AG09319 (cell line): ENCODE measurements around the gene CYP3A4.
"Not testable (repeated sequence)": the region's sequence is repeated elsewhere in the genome, so short reads cannot be mapped to it uniquely, and the experiment has no call there.

Experiments
- DNase-seq: peaks from one replicate; pipeline ENCODE4 v3.0.0-alpha.2; 2010; ENCODE audit warnings: low read depth; ENCODE audit errors: extremely low read depth
- TF ChIP-seq, protein P1 (sequence below): IDR thresholded peaks from 2 replicates; pipeline ENCODE4 v1.5.1; 2011; ENCODE audit warnings: low read depth, mild to moderate bottlenecking, inconsistent platforms, low read length, moderate library complexity

The CYP3A4 gene

DNA sequence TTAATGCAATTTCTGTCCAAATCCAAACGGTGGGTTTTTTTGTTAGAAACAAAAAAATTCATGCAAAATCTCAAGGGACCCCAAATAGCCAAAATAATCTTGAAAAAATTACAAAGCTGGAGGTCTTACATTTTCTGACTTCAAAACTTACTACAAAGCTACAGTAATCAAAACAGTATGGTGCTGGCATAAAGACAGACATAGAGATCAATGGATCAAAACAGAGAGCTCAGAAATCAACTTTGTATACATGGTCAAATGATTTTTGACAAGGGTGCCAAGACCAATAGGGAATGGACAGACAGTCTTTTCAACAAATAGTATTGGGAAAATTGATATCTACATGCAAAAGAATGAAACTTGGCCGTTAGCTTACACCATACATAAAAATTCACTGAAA is 21.7 kb upstream of the CYP3A4 start:
- TF ChIP-seq, protein P1, sequence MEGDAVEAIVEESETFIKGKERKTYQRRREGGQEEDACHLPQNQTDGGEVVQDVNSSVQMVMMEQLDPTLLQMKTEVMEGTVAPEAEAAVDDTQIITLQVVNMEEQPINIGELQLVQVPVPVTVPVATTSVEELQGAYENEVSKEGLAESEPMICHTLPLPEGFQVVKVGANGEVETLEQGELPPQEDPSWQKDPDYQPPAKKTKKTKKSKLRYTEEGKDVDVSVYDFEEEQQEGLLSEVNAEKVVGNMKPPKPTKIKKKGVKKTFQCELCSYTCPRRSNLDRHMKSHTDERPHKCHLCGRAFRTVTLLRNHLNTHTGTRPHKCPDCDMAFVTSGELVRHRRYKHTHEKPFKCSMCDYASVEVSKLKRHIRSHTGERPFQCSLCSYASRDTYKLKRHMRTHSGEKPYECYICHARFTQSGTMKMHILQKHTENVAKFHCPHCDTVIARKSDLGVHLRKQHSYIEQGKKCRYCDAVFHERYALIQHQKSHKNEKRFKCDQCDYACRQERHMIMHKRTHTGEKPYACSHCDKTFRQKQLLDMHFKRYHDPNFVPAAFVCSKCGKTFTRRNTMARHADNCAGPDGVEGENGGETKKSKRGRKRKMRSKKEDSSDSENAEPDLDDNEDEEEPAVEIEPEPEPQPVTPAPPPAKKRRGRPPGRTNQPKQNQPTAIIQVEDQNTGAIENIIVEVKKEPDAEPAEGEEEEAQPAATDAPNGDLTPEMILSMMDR, result no peak
- DNase-seq, result no peak

DNA sequence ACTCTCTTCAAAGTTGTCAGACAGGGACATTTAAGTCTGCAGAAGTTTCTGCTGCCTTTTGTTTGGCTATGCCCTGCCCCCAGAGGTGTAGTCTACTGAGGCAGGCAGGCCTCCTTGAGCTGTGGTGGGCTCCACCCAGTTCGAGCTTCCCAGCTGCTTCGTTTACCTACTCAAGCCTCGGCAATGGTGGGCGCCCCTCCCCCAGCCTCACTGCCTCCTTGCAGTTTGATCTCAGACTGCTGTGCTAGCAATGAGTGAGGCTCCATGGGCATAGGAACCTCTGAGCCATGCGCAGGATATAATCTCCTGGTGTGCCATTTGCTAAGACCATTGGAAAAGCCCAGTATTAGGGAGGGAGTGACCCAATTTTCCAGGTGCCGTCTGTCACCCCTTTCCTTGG is 19.1 kb upstream of the CYP3A4 start:
- DNase-seq, result not testable (repeated sequence)

DNA sequence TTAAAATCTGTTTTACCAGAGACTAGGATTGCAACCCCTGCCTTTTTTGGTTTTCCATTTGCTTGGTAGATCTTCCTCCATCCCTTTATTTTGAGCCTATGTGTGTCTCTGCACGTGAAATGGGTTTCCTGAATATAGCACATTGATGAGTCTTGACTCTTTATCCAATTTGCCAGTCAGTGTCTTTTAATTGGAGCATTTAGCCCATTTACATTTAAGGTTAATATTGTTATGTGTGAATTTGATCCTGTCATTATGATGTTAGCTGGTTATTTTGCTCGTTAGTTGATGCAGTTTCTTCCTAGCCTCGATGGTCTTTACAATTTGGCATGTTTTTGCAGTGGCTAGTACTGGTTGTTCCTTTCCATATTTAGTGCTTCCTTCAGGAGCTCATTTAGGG is 17.4 kb upstream of the CYP3A4 start:
- DNase-seq, result not testable (repeated sequence)

DNA sequence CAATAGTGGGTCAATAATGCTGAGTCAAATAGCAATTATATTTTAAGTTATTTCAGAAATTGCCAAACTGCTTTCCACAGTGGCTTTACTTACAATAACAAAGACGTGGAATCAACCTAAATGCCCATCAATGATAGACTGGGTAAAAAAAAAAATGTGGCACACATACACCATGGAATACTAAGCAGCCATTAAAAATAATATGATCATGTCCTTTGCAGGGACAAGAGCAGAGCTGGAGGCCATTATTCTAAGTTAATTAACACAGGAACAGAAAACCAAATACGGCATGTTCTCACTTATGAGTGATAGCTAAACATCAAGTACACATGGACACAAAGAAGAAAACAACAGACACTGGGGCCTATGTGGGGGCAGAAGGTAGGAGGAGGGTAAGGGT is 15.0 kb upstream of the CYP3A4 start:
- TF ChIP-seq, protein P1, result no peak
- no peak for DNase-seq

DNA sequence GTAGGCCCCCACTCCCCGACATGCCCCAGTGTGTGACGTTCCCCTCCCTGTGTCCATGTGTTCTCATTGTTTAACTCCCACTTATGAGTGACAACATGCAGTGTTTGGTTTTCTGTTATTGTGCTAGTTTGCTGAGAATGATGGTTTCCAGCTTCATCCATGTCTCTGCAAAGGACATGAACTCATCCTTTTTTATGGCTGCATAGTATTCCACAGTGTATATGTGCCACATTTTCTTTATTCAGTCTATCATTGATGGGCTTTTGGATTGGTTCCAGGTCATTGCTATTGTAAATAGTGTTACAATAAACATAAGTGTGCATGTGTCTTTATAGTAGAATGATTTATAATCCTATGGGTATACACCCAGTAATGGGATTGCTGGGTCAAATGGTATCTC is 11.9 kb upstream of the CYP3A4 start:
- not testable (repeated sequence) for DNase-seq

DNA sequence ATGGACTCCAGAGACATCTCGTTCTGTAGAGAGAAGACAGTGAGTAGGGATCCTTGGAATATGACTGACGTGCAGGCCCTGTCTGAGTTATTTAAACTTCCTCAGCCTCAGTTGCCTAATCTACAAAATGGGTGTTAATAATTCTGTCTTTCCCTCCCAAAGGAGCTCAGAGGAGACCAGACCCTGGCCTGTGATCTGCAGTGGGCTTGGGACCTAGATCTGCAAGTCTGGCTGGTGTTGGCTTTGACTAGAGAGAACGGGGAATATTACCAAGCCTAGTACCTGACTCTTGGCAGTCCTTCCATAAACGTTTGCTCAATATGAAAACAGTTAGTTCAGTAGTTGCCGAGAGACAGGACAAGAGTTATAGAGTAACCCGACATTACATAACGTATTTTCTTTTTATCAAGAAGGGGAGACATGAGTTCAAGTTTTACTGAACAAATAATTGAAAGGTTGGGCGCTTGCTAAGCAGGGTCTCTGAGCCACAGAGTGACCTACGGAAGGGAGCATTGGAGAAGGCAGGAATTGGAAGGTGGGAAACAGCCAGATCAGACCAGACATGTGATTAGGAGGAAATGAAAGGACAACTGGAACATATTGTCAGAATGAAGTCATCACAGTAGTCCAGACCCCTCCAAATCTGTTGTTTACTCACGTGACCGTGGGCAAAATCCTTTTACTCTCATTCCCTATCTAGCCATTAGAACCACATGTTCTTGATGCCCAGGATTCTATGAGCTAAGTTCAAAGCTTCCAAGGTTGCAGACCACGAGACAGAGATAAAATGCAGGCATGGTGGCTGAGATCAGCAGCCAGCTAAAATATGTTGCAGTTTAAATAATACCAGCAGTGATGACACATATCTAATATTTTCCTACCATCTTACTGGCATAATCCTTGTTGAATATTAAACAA is 10.9 kb upstream of the CYP3A4 start:
- TF ChIP-seq, protein P1, result no peak
- DNase-seq, result no peak

DNA sequence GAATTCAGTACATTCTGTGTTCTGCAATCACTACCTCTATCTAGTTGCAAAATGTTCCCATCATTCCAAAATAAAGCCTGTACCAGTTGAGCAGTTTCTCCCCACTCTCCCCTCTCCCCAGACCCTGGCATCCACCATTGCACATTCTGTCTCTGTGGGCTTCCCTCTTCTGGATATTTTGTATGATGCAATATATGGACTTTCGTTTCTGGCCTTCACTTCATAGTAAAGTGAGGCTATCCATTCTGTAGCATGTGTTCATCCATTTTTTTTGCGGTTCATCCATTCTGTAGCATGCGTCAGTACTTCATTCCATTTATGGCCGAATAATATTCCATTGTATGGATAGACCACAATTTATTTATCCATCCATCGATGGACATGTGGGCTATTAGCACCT is 9.5 kb upstream of the CYP3A4 start:
- DNase-seq, result no peak
- TF ChIP-seq, protein P1, result no peak

DNA sequence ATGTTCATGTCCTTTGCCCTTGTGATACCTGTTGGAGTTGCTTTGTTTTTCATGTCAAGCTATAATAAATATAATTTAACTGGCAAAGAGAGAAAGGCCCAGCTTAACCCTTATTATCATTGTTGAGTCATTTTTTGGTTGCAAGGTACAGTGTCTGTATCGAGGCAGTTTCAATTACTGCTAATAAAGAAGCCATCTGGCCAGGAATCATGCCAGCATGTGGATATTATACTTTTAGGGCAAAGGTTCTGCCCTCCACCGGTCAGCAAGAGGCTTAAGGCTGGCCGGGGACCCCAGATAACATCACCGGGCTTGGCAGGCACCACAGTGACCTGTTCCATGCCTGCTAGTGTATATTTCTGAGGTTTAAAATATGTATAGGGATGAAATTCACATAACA is 9.0 kb upstream of the CYP3A4 start:
- TF ChIP-seq, protein P1, result no peak
- no peak for DNase-seq

DNA sequence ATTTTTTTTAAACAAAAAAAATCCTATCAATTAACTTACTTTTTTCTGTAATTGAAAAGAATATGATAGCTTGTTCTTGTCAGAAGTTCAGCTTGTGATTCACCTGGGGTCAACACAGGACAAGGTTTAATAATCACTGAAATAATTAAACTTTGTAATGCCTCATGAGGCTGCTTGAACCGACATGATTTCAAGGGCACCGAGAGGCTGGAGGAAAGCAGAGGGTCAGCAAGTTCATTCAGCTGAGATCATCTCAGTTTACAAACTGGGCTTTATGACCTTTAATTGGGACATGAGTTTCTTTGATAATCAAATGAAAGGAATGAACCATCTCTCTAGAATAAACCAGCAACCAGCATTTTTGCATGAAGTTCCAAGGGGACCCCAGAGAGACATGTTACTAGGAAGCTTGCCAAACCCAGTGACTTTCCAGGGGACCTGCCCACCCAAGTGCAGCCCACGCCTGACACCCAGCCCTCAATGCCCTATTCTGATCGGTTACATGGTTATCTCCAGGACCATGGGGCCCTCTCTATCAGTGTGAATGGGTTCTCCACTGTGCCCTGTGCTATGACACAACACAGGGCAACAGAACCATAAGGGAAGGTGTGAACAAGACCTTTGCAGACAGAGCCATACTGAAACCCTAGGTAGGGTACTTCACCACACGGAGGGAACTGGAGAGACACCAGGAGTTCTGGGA is 7.8 kb upstream of the CYP3A4 start:
- TF ChIP-seq, protein P1, result no peak
- DNase-seq, result no peak
